Measurements from ENCODE around the gene KARS1.
A peak's percentile ranks its signal among the peaks of the same experiment; 100 is the strongest.

Gene KARS1

DNA sequence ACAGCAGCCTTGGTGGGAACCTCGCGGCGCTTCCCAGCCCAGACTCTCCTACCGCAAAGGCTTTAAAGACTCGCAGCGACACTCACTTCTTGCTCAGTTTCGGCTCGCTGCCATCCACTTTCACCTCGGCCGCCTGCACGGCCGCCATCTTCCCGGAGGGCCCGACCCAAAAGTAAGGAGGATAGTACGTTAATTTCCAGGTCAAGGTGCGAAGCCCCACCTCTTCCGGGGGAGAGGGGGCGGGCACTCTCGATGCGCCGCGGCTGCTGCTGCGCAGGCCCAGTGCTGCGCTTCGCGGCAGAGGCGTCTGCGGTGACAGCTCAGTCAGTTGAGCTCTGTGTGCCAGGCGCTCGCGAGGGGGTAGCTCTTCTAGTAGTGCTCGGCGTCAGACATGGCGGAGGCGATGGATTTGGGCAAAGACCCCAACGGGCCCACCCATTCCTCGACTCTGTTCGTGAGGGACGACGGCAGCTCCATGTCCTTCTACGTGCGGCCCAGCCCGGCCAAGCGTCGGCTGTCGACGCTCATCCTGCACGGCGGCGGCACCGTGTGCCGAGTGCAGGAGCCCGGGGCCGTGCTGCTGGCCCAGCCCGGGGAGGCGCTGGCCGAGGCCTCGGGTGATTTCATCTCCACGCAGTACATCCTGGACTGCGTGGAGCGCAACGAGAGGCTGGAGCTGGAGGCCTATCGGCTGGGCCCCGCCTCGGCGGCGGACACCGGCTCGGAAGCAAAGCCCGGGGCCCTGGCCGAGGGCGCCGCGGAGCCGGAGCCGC lies at the start of gene KARS1, which contains the start of gene TERF2IP:
Gene KARS1 (minus strand): TSS at position 174 of the 773 bp plus-strand sequence. CDS start 26 bp downstream, at position 148.
Gene TERF2IP (plus strand): TSS at position 282 of the 773 bp plus-strand sequence. CDS start 110 bp downstream, at position 392.
- DNase-seq, result peak; percentile 97

DNA sequence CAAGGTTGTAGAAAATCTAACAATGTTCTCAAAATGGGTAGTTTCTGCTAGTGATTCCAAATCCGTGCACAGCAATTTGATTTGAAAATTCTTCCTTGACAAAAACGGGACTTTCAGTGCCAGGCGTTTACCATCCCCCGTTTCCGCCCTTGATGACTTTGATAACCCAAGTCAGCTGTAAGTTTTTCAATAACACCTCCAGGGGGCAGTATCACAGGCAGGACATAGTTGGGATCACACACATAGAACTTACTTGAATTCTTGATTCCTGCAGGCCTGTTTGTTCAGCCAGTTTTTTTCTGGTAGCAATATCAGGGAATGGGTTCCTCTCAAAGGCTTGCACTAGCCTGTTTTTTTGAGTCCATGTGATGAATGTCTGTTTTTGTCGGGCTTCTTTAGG lies 48.2 kb upstream of the KARS1 start:
- DNase-seq, result peak; percentile 6

DNA sequence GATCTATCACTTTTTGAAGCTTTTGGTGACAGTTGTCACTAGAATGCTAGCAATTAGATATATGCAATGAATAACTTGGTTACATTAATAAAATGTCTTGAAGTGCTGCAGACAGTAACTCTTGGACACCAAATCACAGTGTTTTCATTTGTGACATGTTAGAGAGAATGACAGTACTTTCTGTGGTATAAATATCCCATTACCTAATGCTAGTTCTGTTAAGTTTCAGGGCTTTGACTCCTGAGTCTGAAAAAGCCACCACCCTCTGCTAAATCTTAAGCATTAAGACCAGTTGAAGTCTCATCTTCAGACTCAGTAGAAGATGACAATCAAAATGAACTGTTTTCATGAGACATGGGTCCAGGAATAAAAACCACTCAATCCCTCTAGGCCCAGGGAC lies 39.9 kb upstream of the KARS1 start:
- DNase-seq, result no peak

DNA sequence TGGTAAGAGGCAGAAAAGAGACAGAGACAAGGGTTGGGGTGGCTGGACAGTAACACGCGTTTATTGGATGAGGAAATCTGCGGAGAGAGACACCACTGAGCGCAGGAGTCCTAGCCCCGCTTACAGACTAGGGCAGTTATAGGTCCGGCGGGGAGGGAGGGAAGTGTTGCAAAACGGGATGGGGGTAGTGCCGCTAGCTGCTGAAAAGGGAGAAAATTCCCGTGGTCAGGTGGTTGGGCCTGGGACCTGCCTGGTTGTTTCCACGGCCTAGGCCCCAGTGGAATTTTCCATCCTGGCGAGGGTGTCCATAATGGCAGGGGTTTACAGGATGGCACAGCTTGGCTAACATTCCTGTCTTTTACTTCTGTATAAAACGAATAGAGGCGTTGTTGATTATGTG lies 34.8 kb upstream of the KARS1 start:
- DNase-seq, result no peak

DNA sequence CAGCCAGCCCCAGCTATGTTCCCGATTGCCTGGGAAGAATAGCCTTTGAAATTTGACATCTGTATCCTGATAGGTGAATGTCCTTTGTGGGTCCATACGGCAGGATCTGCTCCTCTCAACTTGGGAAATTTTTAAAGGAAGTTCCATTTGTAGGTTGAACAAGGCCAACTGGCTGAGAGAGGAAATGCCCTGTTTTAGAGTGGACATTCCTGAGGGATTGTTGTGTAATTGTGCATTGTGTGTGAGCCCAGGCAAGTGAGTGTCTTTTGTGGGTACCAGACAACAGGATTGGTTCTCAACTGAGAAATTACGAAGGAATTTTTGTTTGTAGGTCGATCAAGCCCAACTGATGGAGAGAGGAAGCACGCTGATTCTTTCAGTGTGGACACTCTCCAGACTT lies 31.9 kb upstream of the KARS1 start:
- DNase-seq, result no peak

DNA sequence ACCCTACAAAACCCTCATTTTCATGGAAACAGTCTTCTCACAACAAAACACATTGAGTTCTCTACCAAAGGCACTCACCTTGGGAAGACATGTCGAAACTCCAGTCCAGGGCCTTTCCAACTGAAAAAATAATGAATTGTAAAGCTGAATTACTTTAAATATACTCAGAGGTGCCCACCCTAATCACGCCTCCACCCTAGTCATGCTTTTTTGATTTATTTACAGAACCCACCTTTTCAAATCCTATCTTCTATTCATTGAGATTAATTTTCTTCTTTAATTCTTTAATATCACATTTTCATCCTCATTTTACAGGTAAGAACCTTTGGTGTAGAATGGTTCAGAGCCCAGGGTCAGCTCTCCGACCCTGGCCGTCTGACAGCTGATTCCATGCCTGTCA lies 29.4 kb upstream of the KARS1 start, which contains the start of gene CPHXL2:
Gene CPHXL2 (minus strand): TSS at position 101 of the 400 bp plus-strand sequence. CDS start 10 bp downstream, at position 91.
- DNase-seq, result no peak

DNA sequence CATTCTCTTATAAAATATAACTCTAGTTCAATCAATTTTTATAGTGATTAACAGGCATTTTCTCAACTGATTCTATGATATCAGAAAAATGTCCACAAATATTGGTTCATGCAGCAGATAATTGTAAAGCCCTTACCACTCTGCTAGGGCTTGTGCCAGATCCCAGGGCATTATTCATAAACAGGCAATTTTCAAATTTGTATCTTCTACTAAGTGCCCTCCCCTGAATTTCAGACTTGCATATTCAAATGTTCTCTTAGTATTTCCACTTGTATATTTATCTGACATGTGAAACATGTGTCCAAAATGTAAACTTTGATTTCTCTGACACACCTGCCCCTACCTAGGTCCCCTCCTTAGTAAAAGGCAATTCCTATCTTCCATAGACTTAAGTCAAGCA lies 20.0 kb upstream of the KARS1 start:
- no peak for DNase-seq

DNA sequence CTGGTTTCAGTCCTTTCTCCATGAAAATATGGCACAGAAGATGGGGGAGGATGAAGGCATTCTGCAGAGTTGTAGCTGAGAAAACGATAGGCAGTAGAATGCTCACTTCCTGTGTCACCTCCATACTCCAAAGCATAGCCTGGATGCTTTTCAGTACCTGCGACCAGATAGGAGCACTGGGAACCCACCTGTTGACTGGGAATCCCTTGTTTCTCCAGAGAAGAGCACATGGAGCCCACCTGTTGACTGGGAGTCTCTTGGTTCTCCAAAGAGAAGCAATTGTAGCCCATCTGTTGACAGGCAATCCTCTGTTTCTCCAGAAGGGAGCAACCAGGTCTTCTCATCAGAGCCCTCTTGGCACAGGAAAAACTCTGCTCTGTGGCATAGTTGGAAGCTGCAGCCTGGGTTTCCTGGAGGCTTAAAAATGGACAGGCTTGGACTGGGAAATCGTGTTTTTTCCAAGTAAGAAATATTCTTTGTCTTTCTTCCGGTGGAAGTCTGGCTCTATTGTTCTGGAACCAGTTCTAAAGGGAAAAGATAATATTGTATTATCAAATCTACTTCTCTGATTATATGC lies 13.3 kb upstream of the KARS1 start:
- no peak for DNase-seq

DNA sequence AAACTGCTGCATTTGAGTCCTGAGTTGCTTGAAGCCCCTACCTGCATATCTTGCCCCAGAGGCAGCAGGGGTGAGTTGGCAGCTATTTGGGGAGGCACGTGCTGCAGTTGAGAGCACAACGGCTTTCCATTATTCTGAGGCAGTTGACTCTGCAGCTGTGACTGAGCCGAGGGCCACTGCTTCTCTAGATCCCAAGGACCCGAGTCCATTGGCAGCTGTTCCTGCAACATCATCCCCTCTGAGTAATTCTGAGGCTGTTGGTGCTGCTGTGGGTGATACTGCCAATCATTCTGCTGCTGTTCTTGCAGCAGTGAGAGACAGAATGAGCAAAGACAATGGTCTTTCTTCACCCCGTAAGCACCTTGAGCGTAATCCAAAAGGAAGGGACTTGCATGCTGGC lies 12.9 kb upstream of the KARS1 start:
- DNase-seq, result no peak

DNA sequence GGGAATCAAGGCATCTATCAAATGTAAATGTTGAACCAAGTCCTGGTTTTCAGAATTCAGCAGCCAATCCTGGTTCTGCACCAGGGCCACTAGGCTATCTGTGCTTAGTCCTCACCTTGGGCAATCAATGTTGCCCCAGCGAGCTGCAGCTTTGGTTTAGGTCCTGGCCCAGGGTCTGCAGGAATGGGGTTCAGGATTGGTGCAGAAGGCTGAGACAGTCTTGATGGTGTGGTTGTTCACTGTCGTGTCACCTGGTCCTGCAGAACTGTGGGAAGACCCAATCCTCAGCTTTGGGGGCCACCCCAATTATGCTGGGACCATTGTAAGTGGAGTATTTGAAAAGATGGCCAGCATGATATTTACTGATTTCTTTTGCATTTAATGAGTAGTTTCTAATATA lies 10.7 kb upstream of the KARS1 start:
- no peak for DNase-seq

DNA sequence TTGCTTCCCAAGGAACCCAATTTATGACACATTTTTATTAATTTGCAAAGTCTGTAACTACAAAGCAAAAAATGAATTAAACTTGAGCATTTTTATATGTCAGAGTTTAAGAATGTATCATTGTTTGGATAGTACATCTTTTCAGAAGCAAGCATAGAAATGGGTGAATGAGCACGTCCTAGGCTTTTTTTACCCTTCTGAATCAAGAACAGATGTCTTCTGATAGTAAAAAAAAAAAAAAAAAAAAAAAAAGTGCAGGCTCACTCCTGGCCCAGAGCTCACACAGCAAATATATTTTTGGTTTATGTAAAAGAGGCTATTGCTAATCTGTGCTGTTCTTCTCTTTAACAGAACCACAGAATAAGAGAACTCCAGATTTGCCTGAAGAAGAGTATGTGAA lies 6.5 kb upstream of the KARS1 start:
- DNase-seq, result no peak

DNA sequence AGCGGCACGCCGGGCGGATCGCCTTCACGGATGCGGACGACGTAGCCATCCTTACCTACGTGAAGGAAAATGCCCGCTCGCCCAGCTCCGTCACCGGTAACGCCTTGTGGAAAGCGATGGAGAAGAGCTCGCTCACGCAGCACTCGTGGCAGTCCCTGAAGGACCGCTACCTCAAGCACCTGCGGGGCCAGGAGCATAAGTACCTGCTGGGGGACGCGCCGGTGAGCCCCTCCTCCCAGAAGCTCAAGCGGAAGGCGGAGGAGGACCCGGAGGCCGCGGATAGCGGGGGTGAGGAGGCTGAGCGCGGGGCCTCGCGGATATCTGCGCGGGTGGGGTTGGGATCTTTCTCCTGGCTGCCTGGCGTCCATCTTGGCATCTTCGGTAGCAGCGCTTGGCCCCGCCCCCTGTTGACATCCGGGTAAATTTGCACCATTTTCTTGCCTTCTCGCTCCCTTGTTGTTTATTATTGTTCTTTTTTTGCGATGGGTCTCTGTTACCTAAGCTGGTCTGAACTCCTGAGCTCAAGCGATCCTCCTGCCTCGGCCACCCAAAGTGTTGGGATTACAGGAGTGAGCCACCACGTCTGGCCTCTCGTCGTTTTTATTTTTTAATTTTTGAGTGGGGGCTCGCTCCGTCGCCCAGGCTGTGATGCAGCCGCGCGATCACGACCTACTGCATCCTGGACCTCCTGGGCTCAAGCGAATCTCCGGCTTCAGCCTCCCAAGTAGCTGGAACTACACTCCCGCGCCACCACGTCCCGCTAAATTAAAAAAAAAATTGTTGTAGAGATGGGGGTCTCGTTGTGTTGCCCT lies 1.0 kb upstream of the KARS1 start:
- peak; percentile 82 for DNase-seq

DNA sequence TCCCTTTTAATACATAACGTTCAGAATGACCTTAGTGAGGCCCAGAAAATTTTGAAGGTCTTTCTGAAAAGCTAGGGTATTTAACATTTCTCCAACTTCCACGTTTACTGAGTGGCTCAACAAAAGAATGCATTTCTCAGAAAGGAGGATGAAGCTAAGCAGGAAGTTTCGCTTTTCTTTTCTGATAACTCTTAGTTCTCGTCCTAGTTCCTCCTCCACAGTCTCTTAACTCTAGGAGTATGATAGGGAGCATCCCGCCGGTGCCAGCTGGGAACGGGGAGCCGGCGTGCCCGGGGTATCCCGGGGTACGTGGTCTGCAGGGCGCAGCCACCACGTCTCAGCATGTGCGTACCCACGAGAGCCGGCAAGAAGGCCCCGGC lies 363 bp downstream of the KARS1 start:
- no peak for DNase-seq

DNA sequence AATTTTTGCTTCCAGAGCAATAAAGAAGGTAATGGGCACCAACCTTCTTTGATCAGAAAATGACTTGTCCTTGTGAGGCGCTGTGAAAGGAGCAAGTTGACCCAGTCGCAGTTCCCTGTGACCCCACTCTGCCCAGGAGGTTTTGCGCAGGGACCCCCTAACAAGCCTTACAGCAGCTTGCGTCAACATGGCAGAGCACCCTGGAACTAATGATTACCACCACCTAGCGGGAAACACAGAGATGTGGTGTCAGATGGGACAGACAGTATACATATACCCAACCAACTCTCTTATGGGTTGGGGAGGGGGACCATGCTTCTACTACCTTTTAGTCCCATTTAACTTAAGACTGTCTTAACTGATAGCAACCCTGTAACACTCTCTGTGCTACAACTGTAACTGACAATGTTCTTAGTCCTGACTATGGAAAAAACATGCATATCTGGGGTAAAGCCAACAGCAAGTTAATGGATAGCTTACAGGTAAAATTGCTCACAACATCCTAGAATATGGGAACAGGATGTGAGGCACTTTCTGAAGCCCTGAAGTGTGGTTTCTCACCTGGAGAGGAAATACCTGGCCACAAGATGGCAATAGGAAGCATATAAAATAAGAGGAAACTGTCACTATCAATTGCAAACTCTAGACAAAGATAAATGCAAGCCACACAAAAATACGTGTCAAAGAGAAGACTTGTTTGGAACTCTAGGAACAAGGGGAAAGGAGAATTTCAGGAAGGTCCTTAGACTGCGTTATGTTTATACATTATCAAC lies 3.0 kb downstream of the KARS1 start:
- no peak for DNase-seq

DNA sequence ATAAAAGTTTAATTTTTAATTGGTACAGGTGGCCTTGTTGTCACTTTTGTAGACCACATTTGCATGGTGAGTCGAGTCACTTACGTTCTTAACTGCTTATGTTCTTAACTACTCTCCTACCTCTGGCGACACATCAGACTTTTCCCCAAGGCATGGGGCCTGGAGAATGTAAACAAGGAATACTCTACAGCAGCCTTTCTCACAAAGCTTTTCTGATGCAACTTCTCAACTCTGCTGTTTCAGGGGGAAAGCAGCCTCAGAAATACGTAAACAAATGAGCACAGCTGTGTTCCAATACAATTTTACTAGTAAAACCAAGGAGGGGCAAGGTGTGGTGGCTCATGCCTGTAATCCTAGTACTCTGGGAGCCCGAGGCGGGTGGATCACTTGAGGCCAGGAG lies 6.9 kb downstream of the KARS1 start:
- no peak for DNase-seq

DNA sequence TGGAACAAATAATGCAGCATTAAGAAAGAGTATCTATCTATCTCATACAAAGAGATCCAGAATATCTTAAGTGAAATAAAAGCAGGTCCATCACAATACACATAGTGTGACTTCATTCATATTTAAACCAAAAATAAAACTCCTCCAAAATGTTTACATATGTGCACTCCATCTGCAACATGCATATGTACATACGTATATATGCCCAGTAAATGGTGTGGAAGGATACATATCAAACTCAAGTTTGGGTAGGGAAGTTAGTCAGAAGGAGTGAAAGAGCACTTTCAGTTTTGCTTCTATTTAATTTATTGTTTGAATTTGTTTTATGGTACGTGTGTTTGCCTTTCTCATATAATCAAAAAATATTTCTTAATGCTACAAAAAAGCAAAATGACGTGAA lies 12.4 kb downstream of the KARS1 start:
- DNase-seq, result no peak

DNA sequence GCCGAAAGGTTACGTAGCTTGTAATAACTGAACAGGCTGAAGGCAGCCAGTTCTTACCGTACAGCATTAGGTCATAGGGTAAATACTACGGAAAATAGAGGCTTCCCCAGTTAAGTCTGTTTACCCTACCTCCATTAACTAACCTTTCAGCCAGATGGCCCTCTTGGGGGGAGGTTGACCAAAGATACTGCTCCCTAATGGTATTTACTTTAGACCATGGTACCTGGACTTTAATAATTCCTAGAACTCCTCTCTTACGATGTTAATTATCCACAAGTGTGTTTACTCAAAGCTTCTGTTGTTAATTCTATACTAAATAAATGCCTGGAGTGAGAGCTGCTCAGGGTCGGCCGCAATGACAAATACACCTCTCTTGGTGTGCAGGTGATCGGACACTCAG lies 14.6 kb downstream of the KARS1 start:
- DNase-seq, result no peak

DNA sequence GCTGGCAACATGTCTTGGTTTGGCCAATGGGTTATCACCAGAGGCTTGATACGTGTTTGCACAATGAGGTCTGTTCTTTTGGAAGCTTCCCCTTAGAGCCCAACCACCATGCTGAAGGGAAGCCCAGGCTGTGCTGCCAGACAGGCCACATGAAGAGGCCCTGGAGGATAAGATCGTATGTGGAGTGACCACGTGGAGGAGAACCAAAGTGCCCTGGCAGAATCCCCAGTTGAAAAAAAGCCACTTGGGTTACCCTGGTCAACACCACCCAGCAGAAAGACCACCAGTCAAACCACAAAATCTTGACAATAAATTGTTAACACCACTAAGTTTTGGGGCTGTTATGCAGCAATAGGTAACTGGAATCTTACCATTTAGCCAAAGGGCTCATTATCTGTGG lies 17.4 kb downstream of the KARS1 start:
- no peak for DNase-seq

DNA sequence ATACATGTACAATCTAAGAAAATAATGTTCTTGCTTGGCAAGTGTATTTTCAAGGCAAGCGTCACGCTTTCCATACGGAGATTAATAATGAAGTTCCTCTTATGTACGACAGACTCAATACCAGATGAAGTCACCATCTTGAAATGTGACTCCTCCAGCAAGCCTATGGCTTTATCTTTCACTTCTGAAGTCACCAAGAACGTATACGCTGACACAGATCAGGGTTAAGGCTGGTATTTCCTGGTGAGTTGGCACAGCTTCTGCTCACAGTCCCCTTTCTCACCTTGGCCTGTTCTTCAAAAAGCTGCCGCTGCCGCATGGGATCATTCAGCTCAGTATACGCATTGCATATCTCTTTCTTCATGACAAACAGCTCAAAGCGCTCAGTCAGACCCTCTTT lies 18.3 kb downstream of the KARS1 start:
- DNase-seq, result no peak

DNA sequence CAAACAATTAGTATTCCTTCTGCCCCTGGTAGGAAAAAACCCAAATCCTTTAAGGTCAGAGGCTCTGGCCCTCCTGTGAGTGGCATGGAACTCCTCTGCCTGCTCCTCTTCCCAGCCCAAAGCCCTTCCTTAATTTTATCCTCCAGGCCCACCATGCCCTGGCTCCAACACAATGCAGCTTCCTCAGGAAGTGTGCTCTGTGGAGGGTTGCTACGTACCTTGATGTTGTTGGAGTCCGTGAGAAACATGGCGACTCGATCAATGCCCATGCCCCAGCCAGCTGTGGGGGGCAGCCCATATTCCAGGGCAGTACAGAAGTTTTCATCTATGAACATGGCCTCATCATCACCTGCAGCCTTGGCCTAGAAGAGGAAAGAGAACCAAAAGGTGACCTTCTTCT lies 19.1 kb downstream of the KARS1 start:
- no peak for DNase-seq

DNA sequence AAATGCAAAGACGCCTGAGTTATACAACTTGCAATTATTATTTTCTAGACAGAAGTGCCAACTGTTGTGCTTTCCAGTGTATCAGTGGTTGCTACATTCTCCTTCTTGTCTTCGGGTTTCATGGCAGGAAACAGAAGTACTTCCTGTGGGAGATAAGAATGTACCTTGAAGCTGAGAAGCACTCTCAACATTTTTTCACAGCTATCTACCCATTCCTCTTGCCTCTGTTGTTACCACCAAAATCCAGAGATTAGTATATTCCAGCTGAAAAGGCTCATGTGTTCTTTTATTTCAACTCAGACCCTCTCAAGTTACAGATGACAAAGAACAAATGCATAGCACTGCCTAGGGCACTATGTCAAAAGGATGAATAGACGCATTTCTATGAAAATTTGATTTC lies 19.6 kb downstream of the KARS1 start:
- DNase-seq, result no peak

DNA sequence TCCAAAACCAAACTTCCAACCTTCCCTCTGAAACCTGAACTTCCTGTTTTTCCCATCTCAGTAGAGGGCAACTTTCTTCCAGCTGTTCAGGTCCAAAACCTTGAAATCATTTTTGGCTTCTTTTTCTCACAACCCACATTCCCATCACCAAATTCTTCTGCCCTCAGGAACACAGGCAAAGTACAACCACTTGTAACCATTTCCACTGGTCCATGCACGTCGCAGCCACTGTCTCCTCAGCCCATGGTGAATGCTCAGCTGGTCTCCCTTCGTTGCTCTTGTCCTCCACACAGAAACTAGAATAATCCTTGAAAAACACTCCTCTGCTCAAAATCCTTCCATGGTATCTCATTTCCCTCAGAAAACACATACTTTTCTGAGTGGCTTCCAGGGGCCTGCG lies 20.7 kb downstream of the KARS1 start:
- no peak for DNase-seq

DNA sequence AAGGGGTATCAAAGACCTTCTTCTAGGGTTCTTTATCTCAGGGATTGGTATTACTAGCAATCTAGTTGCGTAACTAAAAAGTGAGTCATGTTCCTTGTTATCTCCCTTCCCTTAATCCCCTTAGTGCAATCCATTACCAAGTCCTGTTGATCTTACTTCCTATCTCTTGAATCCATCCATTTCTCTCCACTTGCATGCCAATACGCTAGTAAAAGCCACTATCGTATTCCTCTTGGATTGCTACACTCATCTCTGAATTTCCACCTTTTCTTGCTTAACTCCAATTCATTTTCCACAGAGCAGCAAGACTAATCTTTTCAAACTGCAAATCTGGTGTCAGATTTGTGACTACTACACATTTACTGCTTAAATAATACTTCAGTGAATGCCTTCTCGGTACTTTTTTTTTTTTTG lies 22.5 kb downstream of the KARS1 start:
- DNase-seq, result no peak
